Urinary bladder (tissue), 4 donors: ENCODE measurements around the gene TEKT4. TPM values are rescaled to one million over a fixed set of nuclear protein-coding genes. Genes with fewer than 3 reads are reported as not detected.
"Not testable (repeated sequence)": the region's sequence is repeated elsewhere in the genome, so short reads cannot be mapped to it uniquely, and the experiment has no call there.

Source experiments
- DNase-seq: peaks from one replicate; pipeline ENCODE4 v3.0.0-alpha.2; 2015; ENCODE audit errors: extremely low spot score
- H3K27ac ChIP-seq: one replicate; pipeline ENCODE4 v1.5.1; 2013; ENCODE audit warnings: low read depth, mild to moderate bottlenecking, moderate library complexity
- H3K36me3 ChIP-seq: one replicate; pipeline ENCODE4 v1.6.1; 2013; ENCODE audit warnings: mild to moderate bottlenecking, moderate library complexity; ENCODE audit not compliant: insufficient read depth
- H3K4me1 ChIP-seq: one replicate; pipeline ENCODE4 v1.6.1; 2013; ENCODE audit warnings: mild to moderate bottlenecking, moderate library complexity; ENCODE audit not compliant: insufficient read depth
- H3K4me3 ChIP-seq: one replicate; pipeline ENCODE4 v1.5.1; 2013; ENCODE audit warnings: low read depth, low read length
- WGBS: extraction: QIAGEN DNeasy Blood & Tissue Kit; methylation state at CpG from one replicate; pipeline ENCODE4 v1.1.7; 2013; 5-methylcytosine and 5-hydroxymethylcytosine counted together
- polyA plus RNA-seq: library from polyadenylated mRNA; stranded (reverse); fragments of 200-250 nt; gene quantifications from one replicate; pipeline ENCODE4 v1.2.3, GENCODE V29; 2013
- small RNA-seq: library from RNA; depleted of rRNA; stranded (forward); fragments of <200 nt; gene quantifications from one replicate; pipeline ENCODE3, GENCODE V24; 2014
- total RNA-seq: library from RNA; depleted of rRNA; stranded (reverse); fragments of >200 nt; gene quantifications from one replicate; pipeline ENCODE4 v1.2.3, GENCODE V29; 2014
- donor health status: healthy with polysubstance abuse.
- donor health status: healthy.

The TEKT4 gene
- total and polyA plus RNA-seq, 2 donors: not detected

- no peak overlapping the region for H3K4me3 ChIP-seq
- H3K36me3 ChIP-seq: no peaks in the 10 kb centered on the region
- no peaks in the 10 kb centered on the region for H3K4me1 ChIP-seq
- 21% methylated on average over 4 of the region's 4 CpGs for WGBS
- DNase-seq: no peak
- H3K27ac ChIP-seq: no peak overlapping the region
Observed at GRCh38 chr2:94890234-94890633, 19.0 kb downstream of the TEKT4 start.

- H3K36me3 ChIP-seq, H3K4me3 ChIP-seq, H3K4me1 ChIP-seq, DNase-seq, H3K27ac ChIP-seq: not testable (repeated sequence)
- WGBS: 54% methylated on average over 7 of the region's 7 CpGs
Observed at GRCh38 chr2:94895273-94895672, 24.0 kb downstream of the TEKT4 start.

GRCh38 chr2:94906976-94907375, 35.7 kb downstream of the TEKT4 start:
- DNase-seq, H3K4me1 ChIP-seq, H3K27ac ChIP-seq, H3K4me3 ChIP-seq, H3K36me3 ChIP-seq: not testable (repeated sequence)
- WGBS: 70% methylated on average over 4 of the region's 4 CpGs

GRCh38 chr2:94923196-94923595, 52.0 kb downstream of the TEKT4 start:
- no peak for DNase-seq
- Histone ChIP-seq H3K4me1 (no peaks in the 10 kb centered on the region), H3K27ac (no peak overlapping the region), H3K36me3 (no peaks in the 10 kb centered on the region), H3K4me3 (no peak overlapping the region)
- WGBS: 72% methylated on average over 11 of the region's 11 CpGs

GRCh38 chr2:94924999-94925398, 53.8 kb downstream of the TEKT4 start:
- 27% methylated on average over 2 of the region's 2 CpGs for WGBS
- not testable (repeated sequence) for H3K36me3 ChIP-seq, DNase-seq, H3K4me3 ChIP-seq, H3K27ac ChIP-seq, H3K4me1 ChIP-seq

Small RNAs within 50 kb of the gene (small RNA-seq; reads per million reads assigned to genes)
- not detected for gene RNU6-1320P

Other genes starting within 250 kb of the TEKT4 start
- gene MAL, start 154.3 kb downstream of the TEKT4 start, total RNA-seq: 3.6 TPM
- 13.3 TPM for gene MAL, start 154.3 kb downstream of the TEKT4 start, polyA plus RNA-seq